Measurements from ENCODE around the gene CHRDL2. TPM values are rescaled to one million over a fixed set of nuclear protein-coding genes. Genes with fewer than 3 reads are reported as not detected.

The CHRDL2 gene
- total RNA-seq, 1 donor from 2014 or later = not detected

DNA sequence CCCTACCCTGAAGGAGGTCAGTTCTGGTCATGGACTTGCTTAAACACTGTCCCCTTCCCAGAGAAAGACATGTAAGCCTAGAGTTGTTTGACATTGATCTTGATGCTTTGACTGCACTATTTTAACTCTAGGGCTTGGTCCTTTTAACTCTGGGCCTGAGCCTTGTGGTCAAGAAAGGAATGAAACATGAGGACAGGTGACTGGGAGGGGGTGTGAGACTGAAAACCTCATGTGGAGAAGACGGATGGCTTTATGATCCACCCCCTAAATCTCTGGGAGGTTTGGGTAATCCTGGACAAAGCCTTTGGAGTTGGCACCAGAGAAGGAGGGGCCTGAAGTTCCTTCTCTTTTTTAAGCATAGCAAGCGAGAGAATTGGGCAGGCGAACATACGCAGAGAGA, 17.5 kb downstream of the CHRDL2 start:
- peak; percentile 63 for DNase-seq (ENCODE audit: low read depth)

GRCh38 chr11:74710281-74710938, 20.8 kb downstream of the CHRDL2 start:
- no peak for DNase-seq (ENCODE audit: low read depth)

GRCh38 chr11:74709175-74709574, 22.1 kb downstream of the CHRDL2 start:
- no peak for DNase-seq (ENCODE audit: low read depth)

- DNase-seq (ENCODE audit: low read depth) = no peak
Measured at GRCh38 chr11:74707602-74708510, 23.4 kb downstream of the CHRDL2 start.

DNA sequence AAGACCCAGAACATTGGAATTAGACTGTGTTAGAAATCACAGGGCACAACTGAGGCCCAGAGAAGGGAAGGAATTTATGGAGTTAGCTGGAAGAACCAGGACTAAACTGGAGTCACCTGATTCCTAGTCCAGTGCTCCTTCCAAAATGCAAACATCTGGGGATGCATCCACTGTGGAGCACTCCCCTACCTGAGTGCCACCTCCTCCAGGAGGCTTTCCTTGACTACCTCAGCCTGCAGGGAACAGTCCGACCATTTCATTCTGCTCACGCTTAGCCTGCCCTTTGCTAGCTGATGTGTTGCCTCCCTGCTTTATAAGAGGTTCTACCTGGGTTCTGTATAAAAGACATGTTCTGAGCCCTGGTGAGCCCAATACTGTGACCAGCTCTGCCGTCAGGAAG, 24.0 kb downstream of the CHRDL2 start:
- DNase-seq (ENCODE audit: low read depth) = no peak

- no peak for DNase-seq (ENCODE audit: low read depth)
Measured at GRCh38 chr11:74703211-74703610, 28.0 kb downstream of the CHRDL2 start.

GRCh38 chr11:74702383-74703007, 28.7 kb downstream of the CHRDL2 start:
- DNase-seq (ENCODE audit: low read depth) = peak; percentile 82

DNA sequence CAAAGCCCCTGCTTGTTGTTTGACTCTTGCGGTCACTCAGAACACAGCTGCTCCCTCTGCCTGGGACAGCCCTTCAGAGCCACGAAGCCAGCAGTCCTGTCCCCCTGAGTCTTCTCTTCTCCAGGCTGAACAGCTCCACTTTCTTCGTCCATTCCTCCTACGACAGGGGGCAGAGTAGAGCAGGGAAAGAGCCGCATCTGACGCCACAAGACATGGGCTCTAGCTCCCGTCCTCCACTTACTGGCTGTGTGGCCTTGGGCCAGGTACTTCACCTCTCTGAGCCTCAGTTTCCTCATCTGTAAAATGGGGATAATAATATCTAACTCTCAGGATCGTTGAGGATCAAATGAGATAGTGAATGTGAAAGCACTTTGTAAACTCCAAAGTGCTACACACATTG, 29.9 kb downstream of the CHRDL2 start:
- DNase-seq (ENCODE audit: low read depth) = no peak

- no peak for DNase-seq (ENCODE audit: low read depth)
Measured at GRCh38 chr11:74699615-74700396, 31.4 kb downstream of the CHRDL2 start.

DNA sequence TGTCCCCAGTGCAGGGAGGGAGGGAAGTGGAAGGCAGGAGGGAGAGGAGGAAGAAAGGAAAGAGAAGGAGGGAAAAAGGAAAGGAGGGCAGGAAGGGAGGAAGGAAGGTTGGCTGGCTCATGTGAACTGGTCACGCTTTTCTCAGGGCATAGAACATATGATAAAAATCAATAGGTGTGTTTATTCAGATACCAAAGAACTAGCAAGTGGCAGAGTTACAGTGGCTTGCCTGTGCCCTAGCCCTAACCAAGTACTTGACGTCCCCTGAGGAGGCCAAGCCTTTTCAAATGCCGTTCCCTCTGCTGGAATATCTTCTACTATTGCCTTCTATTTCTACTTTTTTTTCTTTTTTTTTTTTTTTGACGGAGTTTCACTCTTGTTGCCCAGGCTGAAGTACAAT, 33.5 kb downstream of the CHRDL2 start:
- DNase-seq (ENCODE audit: low read depth) = no peak

GRCh38 chr11:74696939-74697675, 34.1 kb downstream of the CHRDL2 start:
- DNase-seq (ENCODE audit: low read depth) = peak; percentile 67

- no peak for DNase-seq (ENCODE audit: low read depth)
Measured at GRCh38 chr11:74696500-74696899, 34.7 kb downstream of the CHRDL2 start.

DNA sequence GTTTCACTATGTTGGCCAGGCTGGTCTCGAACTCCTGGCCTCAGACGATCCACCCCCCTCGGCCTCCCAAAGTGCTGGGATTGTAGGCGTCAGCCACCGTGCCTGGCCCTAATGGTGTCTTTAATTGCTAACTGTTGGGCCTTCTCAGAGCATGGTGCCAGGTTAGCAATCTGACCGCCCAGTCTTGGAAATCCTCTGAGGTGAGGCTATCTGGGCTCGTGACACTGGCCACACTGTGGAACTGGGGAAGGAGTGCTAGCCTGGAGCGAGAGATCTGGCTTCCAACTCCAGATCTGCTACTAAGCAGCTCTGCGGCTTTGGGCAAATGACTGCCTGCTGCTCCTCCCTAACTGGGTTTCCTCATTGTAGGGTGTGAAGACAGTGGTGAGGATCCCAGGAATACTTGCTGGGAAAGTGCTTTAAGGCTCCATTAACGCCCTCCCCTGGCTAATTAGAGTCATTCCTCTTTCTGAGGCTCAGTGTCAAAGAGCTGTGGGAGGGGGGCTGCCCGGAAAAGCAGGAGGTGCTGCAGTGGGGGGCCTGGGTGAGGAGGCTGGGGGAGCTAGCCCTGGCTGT, 35.4 kb downstream of the CHRDL2 start:
- DNase-seq (ENCODE audit: low read depth) = no peak

- DNase-seq (ENCODE audit: low read depth) = no peak
Measured at GRCh38 chr11:74694136-74694930, 36.9 kb downstream of the CHRDL2 start.

GRCh38 chr11:74693531-74693930, 37.7 kb downstream of the CHRDL2 start:
- DNase-seq (ENCODE audit: low read depth) = no peak

DNA sequence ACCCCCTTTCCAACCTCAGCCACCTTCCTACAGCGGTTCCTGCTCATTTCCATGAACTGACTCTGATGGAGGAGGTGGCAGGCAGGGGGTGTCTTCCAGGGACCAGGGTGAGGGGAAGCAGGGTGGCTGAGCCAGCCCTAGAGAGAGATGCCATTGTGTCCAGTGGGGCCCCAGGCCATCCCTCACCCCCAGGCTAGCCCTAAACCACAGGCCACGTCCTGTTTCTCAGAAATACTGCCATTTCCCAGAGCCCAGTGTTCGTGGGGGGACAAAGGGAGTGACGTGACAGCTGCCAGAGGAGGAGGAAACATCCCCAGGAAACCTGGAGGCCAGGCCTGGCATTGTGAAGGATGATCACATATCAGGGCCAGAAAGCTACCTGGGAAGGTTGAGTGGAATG, 39.5 kb downstream of the CHRDL2 start:
- DNase-seq (ENCODE audit: low read depth) = no peak

DNA sequence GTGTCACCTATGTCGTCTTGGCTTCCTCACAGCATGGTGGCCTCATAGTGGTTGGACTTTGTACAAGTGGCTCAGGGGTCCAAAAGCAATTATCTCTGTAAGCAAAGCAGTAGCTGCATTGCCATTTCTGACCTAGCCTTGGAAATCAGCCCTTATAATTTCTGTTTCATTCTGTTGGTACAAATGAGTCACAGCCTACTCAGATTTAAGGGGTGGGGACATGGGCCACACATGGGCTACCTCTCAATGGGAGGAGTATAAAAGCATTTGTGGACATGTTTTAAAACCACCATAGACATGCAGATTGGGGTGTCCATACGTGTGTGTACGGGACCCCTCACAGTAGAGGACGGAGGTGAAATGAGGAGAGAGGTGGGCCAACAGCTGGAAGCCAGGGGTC, 41.6 kb downstream of the CHRDL2 start:
- no peak for DNase-seq (ENCODE audit: low read depth)

GRCh38 chr11:74687237-74688023, 43.8 kb downstream of the CHRDL2 start:
- no peak for DNase-seq (ENCODE audit: low read depth)

- no peak for DNase-seq (ENCODE audit: low read depth)
Measured at GRCh38 chr11:74686792-74687191, 44.4 kb downstream of the CHRDL2 start.
